Measurements from ENCODE around the gene IL1RAPL1.

Gene IL1RAPL1

DNA sequence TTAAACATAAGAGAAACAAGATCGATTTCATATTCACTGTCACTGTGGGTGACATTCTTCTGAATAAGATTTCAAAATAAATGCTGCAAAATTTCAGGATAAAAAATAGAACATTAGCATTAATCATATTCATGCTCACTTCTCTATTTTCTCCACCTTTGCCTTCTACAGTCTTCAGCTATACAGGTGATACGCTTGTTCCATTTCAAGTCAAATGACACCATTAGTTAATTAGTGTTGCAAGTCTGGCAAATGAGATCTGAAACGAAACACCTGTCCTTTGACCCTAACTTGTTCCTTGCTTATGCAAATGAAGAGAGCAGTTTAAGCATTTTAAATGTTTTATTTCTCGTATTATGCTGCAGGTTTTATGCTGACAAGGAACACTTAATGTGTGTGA lies 960.6 kb downstream of the IL1RAPL1 start:
- DNase-seq, result no peak

DNA sequence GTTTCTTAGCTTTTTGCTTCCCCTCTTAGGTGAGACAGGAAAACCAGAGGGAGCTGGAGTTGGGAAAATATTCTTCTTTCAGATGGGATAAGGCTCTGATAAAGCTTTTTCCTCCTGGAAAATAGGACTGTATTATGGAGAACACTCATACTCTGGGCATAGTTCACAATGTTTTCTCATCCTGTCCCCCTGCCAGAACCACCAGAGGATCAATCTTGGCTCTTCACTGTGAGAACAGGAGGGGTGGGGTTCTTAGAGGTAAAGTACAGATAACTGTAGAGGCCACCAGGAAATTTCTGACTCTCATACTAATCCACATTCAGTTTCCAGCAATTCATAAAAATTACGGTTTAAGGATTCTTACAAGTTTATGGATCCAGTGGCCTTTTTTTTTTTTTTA lies 966.3 kb downstream of the IL1RAPL1 start:
- DNase-seq, result no peak

DNA sequence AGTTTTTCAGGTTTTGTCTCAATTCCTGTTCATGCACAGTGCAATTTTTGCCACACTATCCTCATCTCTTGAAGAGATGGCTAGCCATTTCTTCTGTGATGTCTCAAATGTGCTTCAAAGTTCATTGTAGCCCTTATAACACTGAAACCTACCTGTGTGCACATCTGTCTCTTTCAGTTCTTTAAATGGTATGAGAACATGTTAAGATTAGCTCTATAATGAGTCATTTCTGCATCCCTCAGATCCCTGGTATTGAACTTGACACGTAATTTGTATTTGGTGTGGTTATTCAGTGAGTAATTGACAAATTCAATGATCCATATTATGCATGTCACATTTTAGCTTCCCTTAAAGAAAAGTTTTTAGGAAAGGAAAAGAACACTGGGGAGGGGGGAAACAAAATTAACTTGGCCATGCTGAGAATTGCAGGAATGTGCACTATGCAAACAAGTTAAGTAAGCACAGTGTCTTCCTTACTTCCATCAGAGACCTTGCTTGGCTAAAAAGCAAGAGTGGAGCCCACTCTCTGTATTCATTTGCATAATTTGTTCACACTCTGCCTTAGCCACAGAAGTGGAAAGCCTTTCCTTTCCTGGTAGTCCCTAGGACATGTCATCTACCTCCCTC lies 968.3 kb downstream of the IL1RAPL1 start:
- no peak for DNase-seq

DNA sequence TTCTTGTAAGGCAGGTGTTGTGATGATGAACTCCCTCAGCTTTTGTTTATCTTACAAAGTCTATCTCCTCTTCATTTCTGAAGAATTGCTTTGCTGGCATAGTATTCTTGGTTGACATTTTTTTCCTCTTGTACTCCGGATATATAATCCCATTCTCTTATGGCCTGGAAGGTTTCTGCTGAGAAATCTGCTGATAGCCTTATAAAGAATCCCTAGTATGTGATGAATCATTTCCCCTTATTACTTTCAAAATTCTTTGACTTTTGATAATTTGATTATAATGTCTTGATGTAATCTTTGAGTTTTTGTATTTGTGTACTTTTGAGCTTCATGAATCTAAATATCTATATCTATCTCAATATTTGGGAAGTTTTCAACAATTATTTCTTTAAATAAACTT lies 972.8 kb downstream of the IL1RAPL1 start:
- DNase-seq, result no peak

DNA sequence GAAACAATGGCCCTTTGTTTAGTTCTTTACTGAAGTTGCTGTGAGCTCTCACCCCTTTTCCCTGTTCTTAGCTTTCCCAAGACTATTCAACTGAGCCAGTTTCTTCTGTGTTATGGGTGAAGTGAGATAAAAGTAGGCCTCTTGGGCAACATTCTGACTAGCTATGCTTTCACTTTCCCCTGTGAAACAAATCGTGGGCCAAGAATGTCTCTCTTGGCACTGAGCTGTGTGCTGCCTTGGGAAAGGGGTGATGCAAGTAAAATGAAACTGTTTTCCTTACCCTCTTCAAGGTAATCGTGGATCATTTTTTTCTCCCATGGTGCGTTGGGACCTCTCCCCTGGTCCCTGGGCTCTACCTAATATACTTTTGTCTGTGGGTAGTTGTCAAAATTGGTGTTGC lies 974.2 kb downstream of the IL1RAPL1 start:
- no peak for DNase-seq

DNA sequence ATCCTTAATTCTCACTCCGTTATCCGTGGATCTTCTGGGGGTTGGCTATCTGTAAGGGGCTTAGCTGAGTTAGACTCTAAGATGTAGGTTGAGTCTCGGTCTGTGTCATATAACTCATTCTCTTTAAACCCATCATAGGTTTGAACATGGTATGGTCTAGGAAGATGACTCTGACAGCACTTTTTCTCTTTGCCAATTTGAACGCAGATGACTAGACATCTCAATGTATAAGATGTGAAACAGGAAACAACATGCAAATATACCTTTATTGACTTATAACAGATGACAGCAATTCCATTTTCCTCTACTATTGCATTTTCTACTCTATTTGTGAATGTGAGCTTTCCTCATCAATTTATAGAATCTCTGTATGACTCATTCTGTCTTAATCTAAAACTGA lies 993.3 kb downstream of the IL1RAPL1 start:
- no peak for DNase-seq

DNA sequence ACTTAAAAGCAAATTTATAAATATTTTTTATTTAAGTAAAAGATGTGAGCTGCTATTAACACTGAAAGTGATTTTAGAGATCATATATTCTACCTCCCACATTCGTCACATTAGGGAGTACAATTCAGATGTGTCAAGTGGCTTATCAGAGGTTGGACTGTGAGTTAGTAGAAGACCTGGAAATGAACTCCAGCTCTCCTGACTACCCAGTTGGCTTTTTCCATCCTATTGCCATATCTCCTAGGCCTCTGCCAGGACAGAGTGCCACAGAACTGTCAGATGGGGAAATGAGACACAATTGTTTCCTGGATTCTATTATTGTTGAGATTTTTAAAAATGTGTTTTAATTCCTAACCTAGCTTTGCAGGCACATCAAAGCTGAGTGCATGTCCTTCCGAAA lies 994.0 kb downstream of the IL1RAPL1 start:
- no peak for DNase-seq

DNA sequence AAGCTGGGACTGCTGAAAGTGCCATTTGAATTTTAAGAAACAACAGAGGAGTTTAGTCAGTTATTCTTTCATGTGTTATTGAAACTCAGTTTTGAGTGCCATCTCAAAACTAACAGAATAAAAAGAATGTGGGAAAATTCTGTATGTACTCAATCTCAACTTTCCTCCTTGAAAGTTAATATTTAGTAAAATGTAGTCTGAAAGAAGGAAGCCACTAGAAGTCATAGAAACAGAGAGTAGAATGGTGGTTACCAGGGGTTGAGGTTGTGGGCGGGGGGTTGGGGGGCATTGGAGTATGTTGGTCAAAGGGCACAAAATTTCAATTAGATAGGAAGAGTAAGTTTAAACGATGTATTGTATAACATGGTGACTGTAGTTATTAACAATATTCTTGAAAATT lies 999.9 kb downstream of the IL1RAPL1 start:
- no peak for DNase-seq

DNA sequence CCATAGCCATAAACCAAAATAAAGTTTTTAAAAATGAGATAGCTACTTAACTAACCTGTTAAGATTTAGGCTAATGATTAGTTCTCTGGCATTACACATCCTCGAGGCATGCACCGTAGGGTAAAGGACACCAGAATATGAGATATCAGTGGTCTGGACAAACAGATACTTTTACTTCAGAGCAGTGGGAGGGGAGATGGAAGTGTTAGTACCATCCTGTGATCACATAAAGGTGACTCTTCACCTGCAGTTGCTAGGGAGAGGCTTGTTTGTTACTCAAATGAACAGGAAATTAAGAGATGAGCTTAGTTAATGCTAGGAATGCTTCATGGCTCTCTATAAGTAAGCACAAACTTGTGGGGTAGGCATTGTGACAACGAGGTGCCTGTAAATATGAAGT lies 1003.7 kb downstream of the IL1RAPL1 start:
- no peak for DNase-seq

DNA sequence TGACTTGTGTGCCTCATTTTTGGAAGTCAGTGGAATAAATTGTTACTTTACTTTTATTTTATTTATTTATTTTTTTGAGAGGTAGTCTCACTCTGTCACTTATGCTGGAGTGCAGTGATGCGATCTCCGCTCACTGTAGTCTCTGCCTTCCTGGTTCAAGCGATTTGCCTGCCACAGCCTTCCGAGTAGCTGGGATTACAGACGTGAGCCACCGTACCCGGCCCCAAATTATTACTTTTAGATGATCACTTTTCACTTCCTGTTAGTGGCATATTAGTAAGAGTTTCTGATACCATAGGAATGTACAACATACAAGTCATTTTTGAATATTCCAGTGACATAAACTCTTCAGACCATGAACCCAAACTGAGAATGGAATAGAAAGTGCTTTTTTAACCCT lies 1017.1 kb downstream of the IL1RAPL1 start:
- no peak for DNase-seq

DNA sequence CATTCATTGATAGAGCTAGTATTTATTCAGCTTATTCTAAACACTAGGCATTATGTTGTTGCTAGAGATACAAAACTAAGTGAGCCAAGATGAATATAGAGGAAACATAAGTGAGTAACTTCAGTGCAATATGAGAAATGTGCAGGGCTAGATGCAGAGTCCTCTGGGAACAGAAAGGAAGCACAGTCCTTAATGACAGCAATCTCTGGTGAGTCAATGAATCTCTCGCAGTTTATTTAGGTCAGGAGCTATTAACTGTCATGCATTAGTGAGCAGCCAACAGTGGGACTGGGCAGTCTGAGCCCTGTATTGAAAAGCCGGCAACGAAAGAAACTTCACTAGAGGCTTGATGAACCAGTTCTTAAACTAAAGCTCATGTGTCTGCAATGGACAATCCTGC lies 1030.0 kb downstream of the IL1RAPL1 start:
- DNase-seq, result no peak

DNA sequence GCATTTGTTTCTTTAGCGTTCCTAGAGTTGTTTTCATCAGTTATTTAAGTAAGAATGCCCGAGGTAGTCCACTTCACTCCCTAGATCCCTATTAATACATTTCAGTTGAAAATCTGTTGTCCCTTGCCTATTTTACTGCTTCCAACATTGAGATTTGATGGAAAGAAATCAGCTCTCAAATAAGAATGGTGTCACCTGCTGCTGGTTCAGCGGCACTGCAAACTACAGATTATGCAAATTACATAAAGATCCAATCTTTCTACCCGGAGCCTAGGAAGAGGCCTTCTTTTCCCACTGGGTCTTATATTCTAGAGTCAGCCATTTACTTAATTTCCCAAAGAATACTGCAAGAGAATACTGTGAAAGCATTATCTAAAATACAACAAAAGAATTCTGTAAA lies 1030.5 kb downstream of the IL1RAPL1 start:
- no peak for DNase-seq

DNA sequence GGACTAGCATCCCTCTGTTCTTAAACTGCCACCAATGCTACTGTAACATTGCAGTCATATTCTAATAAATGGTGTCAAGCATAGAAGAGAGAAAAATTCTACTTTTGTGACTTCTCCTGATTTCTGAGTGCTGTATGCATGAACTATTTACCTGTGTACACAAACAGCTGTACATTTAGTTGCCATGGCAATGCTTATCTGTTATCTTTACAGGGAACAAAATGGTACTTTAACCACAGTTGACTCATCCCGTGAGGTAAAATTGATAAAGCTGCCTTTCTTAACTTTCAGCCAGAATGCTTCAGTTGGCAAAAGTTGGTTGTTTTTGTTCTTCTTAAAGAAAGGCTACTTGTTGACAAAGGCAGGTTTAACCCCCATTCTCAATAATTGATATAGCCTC lies 1040.6 kb downstream of the IL1RAPL1 start:
- no peak for DNase-seq

DNA sequence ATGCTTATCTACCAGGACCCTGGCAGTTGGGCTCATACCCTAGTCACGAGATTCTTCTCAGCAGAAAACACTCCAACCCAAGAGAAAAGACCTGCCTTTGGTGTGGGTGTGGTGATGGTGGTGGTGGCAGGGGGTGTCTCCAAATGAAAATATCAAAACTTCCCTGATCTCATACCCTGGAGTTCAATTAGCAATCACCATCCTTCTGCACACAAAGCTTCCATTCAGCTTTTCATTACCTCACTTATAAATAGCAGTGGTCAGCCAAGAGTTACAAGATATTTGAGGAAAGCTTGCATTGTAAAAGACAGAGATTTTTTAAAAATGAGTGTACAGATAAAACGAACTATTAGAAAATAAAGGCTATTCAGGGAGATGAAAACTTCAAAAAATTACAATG lies 1047.3 kb downstream of the IL1RAPL1 start:
- no peak for DNase-seq

DNA sequence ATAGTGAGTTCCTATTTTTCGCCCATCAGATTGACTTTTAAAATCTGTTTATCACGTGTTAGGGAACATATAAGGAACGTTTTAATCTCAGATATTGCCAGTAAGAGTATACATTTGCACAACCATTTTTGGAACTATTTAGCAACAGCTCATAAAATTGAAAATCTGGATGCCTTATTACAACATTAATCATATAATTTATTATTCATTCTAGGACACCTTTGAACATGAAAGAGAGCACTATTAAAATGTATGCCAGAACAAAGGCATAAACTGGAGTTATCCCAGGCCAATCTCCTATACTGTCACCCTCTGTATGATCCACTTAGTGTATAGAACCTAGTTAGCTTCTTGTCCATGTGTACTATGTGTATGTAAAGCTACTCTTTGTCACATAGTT lies 1049.1 kb downstream of the IL1RAPL1 start:
- DNase-seq, result no peak

DNA sequence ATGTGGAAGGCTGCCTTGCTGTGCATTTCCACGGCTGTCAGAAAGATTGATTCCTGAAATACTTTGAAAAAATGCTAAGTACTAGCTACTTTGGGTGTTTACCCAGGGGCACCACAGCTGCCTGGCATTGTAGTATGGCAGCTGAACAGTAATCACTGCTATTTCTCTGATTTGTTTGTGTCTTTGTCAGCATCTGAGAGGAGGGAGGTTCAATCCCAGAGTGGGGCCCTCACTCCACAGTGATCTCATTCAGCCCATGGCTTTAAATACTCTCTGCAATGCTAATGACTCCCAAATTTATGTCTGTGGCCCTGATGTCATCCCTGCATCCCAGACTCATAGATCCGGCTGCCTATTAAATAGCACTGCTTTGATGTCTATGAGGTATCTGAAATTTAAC lies 1052.9 kb downstream of the IL1RAPL1 start:
- no peak for DNase-seq

DNA sequence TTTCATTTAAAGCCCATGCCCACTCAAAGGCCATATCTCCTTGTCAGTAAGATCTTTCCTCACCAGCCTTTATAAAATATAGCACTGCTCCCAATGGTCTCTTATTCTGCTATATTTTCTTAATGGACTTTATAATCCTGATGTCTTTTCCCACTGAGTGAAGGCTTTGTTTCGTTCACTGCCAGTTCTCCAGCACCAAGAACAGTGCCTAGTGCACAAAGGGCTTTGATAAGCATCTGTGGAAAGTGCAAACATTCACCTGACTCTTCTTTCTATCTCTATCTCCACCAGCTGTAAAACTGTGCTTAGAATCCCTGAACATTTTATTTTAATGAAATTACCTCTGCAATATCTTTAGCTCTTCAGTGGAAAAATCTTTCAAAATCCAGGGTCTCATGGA lies 1054.2 kb downstream of the IL1RAPL1 start:
- DNase-seq, result no peak

DNA sequence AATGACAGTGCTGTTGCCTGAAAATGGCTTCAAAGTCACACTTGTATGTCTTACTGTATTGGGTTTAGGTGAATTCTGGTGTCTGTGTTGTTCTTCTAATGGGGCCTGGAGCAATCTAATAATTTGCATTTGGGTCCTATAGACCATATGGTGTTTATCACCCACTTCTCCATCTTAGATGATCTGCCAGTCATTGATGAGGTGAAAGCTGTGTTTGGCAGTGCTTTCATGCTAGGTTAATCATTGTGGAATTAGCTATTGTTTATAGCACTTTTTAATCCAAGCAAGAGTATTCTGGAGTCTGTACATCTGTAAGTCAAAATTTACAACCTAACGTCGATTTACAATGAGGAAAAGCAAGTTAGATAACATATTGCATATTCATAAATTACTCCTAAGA lies 1055.9 kb downstream of the IL1RAPL1 start:
- no peak for DNase-seq

DNA sequence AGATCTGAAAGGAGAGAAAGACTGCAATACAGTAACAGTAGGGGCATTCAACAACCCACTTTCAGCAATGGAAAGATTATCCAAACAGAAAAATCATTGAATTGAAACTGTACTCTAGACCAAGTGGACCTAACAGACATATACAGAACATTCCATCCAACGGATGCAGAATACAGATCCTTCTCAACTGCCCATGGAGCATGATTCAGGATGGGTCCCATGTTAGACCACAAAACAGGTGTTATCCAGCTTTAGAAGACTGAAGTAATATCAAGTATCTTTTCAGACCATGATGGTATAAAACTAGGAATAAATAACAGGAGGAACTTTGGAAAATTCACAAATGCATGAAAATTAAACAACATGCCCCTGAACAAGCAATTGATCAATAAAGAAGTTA lies 1060.9 kb downstream of the IL1RAPL1 start:
- DNase-seq, result no peak

DNA sequence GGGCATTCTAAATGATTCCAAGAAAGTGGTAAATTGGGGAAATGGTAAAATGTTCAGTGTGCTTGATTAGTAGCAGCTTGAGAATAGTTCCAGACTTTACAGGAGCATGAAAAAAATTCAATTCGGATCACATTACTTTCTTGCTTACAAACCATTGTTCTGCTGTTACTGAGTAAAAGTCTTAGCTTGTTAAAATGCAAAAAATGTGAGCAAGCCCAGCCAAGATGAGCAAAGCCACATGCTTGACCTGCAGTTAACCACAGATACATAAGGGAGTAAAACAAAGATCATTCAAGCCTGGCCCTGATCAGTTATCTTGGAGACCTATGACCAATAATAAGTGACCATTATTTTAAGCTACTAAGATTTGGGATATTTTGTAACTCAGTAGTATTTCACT lies 1065.2 kb downstream of the IL1RAPL1 start:
- DNase-seq, result no peak

DNA sequence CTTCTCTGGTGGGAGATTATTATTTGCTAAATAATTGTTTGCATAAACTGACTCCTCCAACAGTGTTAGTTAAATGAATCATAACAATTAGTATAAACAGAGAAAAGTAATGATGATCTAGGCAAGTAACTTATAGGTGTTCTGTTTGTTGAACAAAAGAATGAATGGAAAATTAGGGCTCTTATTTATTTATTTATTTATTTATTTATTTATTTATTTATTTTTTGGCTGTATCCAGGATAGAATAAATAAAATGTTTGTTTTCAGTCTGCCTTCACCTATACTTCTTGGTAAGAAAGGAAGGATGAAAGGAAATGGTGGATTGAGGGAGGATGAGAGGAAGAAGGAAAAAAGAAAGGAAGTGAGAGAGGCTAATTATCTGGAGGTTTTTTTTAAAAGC lies 1066.5 kb downstream of the IL1RAPL1 start:
- DNase-seq, result no peak

DNA sequence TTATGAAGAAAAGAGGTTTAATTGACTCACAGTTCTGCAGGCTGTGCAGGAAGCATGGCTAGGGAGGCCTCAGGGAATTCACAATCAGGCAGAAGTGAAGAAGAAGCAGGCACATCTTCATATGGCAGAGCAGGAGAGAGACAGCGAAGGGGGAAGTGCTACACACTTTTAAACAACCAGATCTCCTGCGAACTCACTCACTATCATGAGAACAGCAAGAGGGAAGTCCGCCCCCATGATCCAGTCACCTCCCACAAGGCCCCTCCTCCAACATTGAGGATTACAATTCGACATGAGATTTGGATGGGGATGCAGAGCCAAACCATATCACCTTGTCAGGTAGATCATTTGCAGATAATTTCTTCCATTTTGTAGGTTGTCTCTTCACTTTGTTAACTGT lies 1072.7 kb downstream of the IL1RAPL1 start:
- DNase-seq, result no peak

DNA sequence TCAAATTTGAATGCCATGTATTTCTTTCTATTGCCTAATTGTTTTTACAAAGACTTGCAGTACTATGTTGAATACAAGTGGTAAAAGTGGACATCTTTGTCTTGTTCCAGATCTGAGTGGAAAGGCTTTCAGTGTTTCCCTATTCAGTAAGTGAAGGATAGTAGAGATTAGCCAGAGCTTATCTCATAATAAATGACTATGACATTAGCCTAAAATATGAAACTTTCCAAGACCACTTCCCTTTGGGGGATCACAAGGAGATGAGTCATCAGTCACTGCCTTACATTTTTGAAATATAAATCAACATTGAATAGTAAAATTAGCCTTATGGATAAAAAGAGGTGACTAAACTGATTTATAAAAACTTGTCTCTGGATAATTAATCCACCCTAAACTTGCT lies 1074.0 kb downstream of the IL1RAPL1 start:
- DNase-seq, result no peak

DNA sequence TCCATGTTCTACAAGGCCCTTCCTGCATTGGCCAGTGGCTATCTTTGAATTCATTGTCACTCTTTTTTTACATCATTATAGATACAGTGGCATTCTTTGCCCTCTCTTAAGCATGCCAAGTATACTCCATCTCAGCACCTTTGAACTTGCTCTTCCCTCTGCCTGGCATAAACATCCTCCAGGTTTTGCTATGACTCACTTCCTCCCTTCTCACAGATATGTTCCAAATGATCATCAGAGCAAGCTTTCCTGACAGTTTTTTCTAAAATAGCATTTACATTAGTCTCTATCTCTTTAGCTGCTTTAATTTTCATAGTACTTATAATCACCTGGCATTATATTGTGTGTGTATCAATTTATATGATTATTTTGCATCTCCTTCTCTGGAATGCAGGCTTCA lies 1074.9 kb downstream of the IL1RAPL1 start:
- DNase-seq, result no peak

DNA sequence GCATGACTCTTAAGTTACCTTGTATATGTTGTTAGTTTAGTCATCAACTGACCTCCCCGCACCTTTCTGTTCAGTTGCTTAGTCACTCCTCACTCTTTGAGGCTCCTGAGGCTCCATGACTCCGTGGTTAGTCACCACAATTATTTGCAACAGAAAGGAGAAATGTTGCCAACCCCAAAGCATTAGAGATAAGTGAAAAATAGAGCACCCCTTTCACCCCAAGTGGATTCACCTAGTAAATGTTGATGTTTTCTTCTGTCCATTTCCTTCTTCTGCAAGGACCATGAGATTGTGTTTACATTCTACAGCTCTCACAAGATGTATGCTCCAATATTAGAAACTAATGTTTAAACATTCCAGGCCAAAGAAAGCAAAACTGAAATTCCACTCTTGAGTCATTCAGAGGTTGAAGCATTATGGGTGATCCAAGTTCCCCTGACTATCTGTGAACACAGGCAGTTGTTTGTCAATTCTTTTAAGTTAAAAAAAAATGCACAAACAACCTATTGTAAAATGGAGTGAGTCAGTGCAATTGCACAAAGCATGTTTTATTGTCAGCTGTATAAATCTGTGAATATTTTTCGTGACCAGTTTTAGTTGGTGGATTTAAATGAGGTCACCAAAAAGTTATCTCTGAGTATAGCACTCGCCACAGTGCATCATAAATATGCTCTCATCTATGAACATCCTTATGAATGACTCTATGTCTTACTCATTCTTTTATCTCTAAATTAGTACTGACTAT lies 1075.7 kb downstream of the IL1RAPL1 start:
- DNase-seq, result no peak
